SK-N-SH treated with all-trans-retinoic acid at 6 μM for 48 hours (cell line): ENCODE data around the gene VCPKMT.

ENCODE experiments used
- ATAC-seq: fragments of 200-7000 bp; cut with Tn5 transposase; 3 replicates; pipeline ENCODE4 v1.9.1; 2020; ENCODE audit warnings: mild to moderate bottlenecking, moderate library complexity
- ARNTL ChIP-seq: fragments of 450-650 bp; formaldehyde crosslinking; IDR thresholded peaks from 2 replicates; pipeline ENCODE4 v1.5.0; 2020; ENCODE audit warnings: low read depth, mild to moderate bottlenecking, moderate library complexity, borderline replicate concordance
- BACH2 ChIP-seq: fragments of 250-450 bp; sonication (Bioruptor Pico); IDR thresholded peaks from 2 replicates; pipeline ENCODE4 v1.9.0; 2021; ENCODE audit warnings: mild to moderate bottlenecking, borderline replicate concordance
- CSDC2 ChIP-seq: fragments of 250-450 bp; sonication (Bioruptor Pico); IDR thresholded peaks from 2 replicates; pipeline ENCODE4 v1.5.0; 2020; ENCODE audit warnings: mild to moderate bottlenecking, moderate library complexity
- ESRRG ChIP-seq: fragments of 250-450 bp; sonication (Bioruptor Pico); IDR thresholded peaks from 2 replicates; pipeline ENCODE4 v1.6.1; 2021; ENCODE audit warnings: mild to moderate bottlenecking
- GLIS3 ChIP-seq: fragments of 250-450 bp; sonication (Bioruptor Pico); IDR thresholded peaks from 2 replicates; pipeline ENCODE4 v1.5.0; 2020; ENCODE audit warnings: mild to moderate bottlenecking, moderate library complexity
- ISL1 ChIP-seq: fragments of 250-450 bp; sonication (Bioruptor Pico); IDR thresholded peaks from 2 replicates; pipeline ENCODE4 v2.1.2; 2022; ENCODE audit warnings: mild to moderate bottlenecking, moderate library complexity
- OSR1 ChIP-seq: fragments of 250-450 bp; sonication (Bioruptor Pico); IDR thresholded peaks from 2 replicates; pipeline ENCODE4 v1.8.0; 2022; ENCODE audit warnings: moderate library complexity, mild to moderate bottlenecking, inconsistent platforms
- PPARA ChIP-seq: fragments of 250-450 bp; sonication (Bioruptor Pico); IDR thresholded peaks from 2 replicates; pipeline ENCODE4 v1.5.0; 2020; ENCODE audit warnings: mild to moderate bottlenecking, borderline replicate concordance
- RARB ChIP-seq: fragments of 250-450 bp; sonication (Bioruptor Pico); IDR thresholded peaks from 2 replicates; pipeline ENCODE4 v1.8.0; 2021; ENCODE audit warnings: mild to moderate bottlenecking, moderate library complexity
- SNAI2 ChIP-seq: fragments of 250-450 bp; sonication (Bioruptor Pico); IDR thresholded peaks from 2 replicates; pipeline ENCODE4 v1.5.0; 2020; ENCODE audit warnings: mild to moderate bottlenecking, moderate library complexity
- TCF4 ChIP-seq: fragments of 250-450 bp; sonication (Bioruptor Pico); IDR thresholded peaks from 2 replicates; pipeline ENCODE4 v1.8.0; 2021; ENCODE audit warnings: mild to moderate bottlenecking, moderate library complexity, borderline replicate concordance
- TOX ChIP-seq: fragments of 250-450 bp; sonication (Bioruptor Pico); IDR thresholded peaks from 2 replicates; pipeline ENCODE4 v1.8.0; 2021; ENCODE audit warnings: mild to moderate bottlenecking, moderate library complexity, borderline replicate concordance
- ZC3H10 ChIP-seq: fragments of 250-450 bp; sonication (Bioruptor Pico); IDR thresholded peaks from 2 replicates; pipeline ENCODE4 v1.5.1; 2021; ENCODE audit warnings: mild to moderate bottlenecking, moderate library complexity
- ZFP3 ChIP-seq: fragments of 250-450 bp; sonication (Bioruptor Pico); IDR thresholded peaks from 2 replicates; pipeline ENCODE4 v1.5.0; 2020; ENCODE audit warnings: mild to moderate bottlenecking, moderate library complexity
- ZFP30 ChIP-seq: fragments of 450-650 bp; formaldehyde crosslinking; IDR thresholded peaks from 2 replicates; pipeline ENCODE4 v1.5.0; 2022; ENCODE audit warnings: mild to moderate bottlenecking, moderate library complexity
- ZNF565 ChIP-seq: fragments of 450-650 bp; formaldehyde crosslinking; conservative IDR thresholded peaks from 2 replicates; pipeline ENCODE4 v1.5.0; 2020; ENCODE audit warnings: low read depth, mild to moderate bottlenecking, moderate library complexity
- ZNF70 ChIP-seq: fragments of 450-650 bp; formaldehyde crosslinking; IDR thresholded peaks from 2 replicates; pipeline ENCODE4 v1.5.0; 2020; ENCODE audit warnings: mild to moderate bottlenecking, moderate library complexity
- ZNF8 ChIP-seq: fragments of 450-650 bp; formaldehyde crosslinking; IDR thresholded peaks from 2 replicates; pipeline ENCODE4 v1.5.0; 2020; ENCODE audit warnings: mild to moderate bottlenecking, moderate library complexity
- TF ChIP-seq, protein P1 (sequence below): fragments of 250-450 bp; sonication (Bioruptor Pico); IDR thresholded peaks from 2 replicates; pipeline ENCODE4 v1.8.0; 2021; ENCODE audit warnings: low read depth, mild to moderate bottlenecking, moderate library complexity, borderline replicate concordance
- TF ChIP-seq, protein P2 (sequence below): fragments of 250-450 bp; sonication (Bioruptor Pico); IDR thresholded peaks from 2 replicates; pipeline ENCODE4 v1.5.1; 2020; ENCODE audit warnings: low read depth, mild to moderate bottlenecking, moderate library complexity
- TF ChIP-seq, protein P3 (sequence below): fragments of 250-450 bp; sonication (Bioruptor Pico); IDR thresholded peaks from 2 replicates; pipeline ENCODE4 v1.5.1; 2021; ENCODE audit warnings: mild to moderate bottlenecking, moderate library complexity
- TF ChIP-seq, protein P4 (sequence below): fragments of 250-450 bp; sonication (Bioruptor Pico); IDR thresholded peaks from 2 replicates; pipeline ENCODE4 v1.5.0; 2020; ENCODE audit warnings: mild to moderate bottlenecking, moderate library complexity

VCPKMT gene

DNA sequence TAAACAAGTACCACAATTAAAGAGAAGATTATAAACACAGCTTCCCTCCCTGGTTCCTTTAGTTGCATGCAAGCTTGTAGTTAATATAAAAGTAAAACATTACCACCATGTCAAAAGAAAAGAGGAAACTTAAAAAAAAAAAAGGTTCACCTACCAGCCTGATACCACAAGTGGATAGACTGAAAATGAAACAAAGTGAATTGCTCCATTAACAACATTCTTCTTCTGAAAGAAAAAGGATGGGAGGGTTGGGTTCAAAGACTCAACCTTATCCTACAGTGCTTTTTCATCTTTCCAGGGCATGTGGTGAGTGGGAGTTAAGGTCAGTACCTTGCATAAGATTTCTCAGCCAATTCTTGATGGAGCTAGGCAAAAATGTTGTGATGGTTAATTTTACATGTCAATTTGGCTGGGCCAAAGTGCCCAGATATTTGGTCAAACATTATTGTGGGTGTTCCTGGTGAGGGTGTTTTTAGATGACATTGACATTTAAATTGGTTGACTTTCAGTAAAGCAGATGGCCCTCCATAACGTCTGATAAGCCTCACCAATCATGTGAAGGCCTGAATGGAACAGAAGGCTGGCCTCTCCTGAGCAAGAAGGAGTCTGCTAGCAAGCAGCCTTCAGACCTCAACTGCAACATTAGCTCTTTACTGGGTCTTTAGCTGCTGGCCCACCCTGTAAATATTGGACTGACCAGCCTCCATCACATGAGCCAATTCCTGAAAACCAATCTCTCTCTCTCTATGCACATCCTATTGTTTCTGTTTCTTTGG is 28.8 kb downstream of the VCPKMT start:
- no peak for ATAC-seq
- TF ChIP-seq, protein P1, sequence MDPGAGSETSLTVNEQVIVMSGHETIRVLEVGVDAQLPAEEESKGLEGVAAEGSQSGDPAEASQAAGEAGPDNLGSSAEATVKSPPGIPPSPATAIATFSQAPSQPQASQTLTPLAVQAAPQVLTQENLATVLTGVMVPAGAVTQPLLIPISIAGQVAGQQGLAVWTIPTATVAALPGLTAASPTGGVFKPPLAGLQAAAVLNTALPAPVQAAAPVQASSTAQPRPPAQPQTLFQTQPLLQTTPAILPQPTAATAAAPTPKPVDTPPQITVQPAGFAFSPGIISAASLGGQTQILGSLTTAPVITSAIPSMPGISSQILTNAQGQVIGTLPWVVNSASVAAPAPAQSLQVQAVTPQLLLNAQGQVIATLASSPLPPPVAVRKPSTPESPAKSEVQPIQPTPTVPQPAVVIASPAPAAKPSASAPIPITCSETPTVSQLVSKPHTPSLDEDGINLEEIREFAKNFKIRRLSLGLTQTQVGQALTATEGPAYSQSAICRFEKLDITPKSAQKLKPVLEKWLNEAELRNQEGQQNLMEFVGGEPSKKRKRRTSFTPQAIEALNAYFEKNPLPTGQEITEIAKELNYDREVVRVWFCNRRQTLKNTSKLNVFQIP (CRISPR knock-in tag) = no peak
- TF ChIP-seq, protein P2, sequence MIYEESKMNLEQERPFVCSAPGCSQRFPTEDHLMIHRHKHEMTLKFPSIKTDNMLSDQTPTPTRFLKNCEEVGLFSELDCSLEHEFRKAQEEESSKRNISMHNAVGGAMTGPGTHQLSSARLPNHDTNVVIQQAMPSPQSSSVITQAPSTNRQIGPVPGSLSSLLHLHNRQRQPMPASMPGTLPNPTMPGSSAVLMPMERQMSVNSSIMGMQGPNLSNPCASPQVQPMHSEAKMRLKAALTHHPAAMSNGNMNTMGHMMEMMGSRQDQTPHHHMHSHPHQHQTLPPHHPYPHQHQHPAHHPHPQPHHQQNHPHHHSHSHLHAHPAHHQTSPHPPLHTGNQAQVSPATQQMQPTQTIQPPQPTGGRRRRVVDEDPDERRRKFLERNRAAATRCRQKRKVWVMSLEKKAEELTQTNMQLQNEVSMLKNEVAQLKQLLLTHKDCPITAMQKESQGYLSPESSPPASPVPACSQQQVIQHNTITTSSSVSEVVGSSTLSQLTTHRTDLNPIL (CRISPR knock-in tag) = no peak
- TF ChIP-seq ZFP3 (CRISPR knock-in tag) (no peak), OSR1 (CRISPR knock-in tag) (no peak), ISL1 (CRISPR knock-in tag) (no peak), GLIS3 (no peak), ZFP30 (no peak), RARB (CRISPR knock-in tag) (no peak), PPARA (no peak), ESRRG (no peak), ZNF8 (no peak), CSDC2 (CRISPR knock-in tag) (no peak), TCF4 (CRISPR knock-in tag) (no peak), ZC3H10 (CRISPR knock-in tag) (no peak), ARNTL (CRISPR knock-in tag) (no peak)
- TF ChIP-seq, protein P3, sequence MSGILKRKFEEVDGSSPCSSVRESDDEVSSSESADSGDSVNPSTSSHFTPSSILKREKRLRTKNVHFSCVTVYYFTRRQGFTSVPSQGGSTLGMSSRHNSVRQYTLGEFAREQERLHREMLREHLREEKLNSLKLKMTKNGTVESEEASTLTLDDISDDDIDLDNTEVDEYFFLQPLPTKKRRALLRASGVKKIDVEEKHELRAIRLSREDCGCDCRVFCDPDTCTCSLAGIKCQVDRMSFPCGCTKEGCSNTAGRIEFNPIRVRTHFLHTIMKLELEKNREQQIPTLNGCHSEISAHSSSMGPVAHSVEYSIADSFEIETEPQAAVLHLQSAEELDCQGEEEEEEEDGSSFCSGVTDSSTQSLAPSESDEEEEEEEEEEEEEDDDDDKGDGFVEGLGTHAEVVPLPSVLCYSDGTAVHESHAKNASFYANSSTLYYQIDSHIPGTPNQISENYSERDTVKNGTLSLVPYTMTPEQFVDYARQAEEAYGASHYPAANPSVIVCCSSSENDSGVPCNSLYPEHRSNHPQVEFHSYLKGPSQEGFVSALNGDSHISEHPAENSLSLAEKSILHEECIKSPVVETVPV (CRISPR knock-in tag) = no peak
- TF ChIP-seq, all 23 proteins: peak for 0

DNA sequence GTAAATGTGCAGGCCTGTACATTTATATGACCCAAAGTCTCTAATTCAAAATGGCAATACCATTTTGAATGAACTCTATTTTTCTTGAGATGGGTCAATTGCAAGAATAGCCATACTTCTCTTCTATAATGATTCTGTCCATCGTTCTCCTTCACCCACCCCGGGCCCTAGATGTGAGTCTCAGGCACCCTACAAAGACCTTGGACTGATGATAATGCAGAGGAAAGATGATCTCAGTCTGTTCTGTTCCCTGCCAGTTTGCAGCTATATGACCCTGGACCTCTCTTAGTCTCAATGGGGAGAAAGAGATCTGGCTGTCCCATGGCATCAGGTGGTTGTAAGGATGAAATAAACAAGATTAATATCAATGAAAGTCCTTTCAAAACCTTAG is 30.1 kb downstream of the VCPKMT start:
- ATAC-seq = peak; percentile 15; the same call in 1 of the 3 replicates
- TF ChIP-seq TOX (CRISPR knock-in tag) (no peak), ZNF70 (CRISPR knock-in tag) (no peak), SNAI2 (CRISPR knock-in tag) (no peak), BACH2 (CRISPR knock-in tag) (no peak), ESRRG (no peak), CSDC2 (CRISPR knock-in tag) (no peak), TCF4 (CRISPR knock-in tag) (no peak)
- TF ChIP-seq, protein P4, sequence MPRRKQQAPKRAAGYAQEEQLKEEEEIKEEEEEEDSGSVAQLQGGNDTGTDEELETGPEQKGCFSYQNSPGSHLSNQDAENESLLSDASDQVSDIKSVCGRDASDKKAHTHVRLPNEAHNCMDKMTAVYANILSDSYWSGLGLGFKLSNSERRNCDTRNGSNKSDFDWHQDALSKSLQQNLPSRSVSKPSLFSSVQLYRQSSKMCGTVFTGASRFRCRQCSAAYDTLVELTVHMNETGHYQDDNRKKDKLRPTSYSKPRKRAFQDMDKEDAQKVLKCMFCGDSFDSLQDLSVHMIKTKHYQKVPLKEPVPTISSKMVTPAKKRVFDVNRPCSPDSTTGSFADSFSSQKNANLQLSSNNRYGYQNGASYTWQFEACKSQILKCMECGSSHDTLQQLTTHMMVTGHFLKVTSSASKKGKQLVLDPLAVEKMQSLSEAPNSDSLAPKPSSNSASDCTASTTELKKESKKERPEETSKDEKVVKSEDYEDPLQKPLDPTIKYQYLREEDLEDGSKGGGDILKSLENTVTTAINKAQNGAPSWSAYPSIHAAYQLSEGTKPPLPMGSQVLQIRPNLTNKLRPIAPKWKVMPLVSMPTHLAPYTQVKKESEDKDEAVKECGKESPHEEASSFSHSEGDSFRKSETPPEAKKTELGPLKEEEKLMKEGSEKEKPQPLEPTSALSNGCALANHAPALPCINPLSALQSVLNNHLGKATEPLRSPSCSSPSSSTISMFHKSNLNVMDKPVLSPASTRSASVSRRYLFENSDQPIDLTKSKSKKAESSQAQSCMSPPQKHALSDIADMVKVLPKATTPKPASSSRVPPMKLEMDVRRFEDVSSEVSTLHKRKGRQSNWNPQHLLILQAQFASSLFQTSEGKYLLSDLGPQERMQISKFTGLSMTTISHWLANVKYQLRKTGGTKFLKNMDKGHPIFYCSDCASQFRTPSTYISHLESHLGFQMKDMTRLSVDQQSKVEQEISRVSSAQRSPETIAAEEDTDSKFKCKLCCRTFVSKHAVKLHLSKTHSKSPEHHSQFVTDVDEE (CRISPR knock-in tag) = no peak

DNA sequence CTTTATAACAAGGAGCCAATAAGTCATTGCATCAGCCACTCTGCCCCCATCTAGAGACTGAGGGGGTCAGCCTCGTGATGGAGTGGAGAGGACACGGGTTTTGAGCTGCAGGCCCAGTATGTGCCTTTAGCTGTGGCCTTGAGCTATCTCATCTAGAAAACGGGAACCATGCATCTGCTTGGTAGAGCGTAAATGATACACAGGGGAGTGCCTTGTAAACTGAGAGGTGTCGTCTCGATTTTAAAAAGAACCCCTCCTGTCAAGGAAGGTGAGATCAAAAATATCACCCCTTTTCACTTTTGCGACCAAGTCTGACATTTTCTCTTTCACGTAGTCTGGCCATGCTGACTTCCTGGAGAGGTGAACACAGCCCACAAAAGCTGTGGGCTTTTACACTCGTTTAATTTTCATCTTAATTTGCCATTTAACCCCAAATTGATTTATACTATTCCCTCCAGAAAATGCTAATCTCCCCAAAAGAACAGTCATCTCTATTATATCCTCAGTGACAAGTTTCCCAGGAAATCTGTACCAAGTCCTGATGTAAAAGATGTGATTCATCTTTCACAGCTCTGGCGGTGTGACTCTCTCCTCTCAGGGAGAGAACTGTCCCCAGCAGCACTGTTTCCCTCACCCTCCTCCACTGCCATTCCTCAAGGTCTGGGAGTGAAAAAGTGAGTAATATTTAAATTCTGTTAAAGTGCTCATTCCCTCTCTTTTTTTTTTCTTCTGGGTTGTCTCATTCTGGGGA is 30.6 kb downstream of the VCPKMT start:
- TF ChIP-seq, protein P4 (CRISPR knock-in tag) = no peak
- TF ChIP-seq, protein P3 (CRISPR knock-in tag) = no peak
- TF ChIP-seq TCF4 (CRISPR knock-in tag) (no peak), GLIS3 (no peak), ZNF565 (CRISPR knock-in tag) (no peak), ARNTL (CRISPR knock-in tag) (no peak), PPARA (no peak), SNAI2 (CRISPR knock-in tag) (no peak), TOX (CRISPR knock-in tag) (no peak), ZFP3 (CRISPR knock-in tag) (no peak), ISL1 (CRISPR knock-in tag) (no peak), ZNF70 (CRISPR knock-in tag) (no peak)
- TF ChIP-seq, protein P2 (CRISPR knock-in tag) = no peak
- TF ChIP-seq, all 23 proteins: peak for 0
- ATAC-seq = peak; percentile 69
